A549 (cell line): ENCODE measurements around the gene HES6. TPM values are rescaled to one million over a fixed set of nuclear protein-coding genes. Genes with fewer than 3 reads are reported as not detected.

Experiments
- ATAC-seq, 2 experiments: fragments of 200-7000 bp in 1 of 2; fragments of >200 bp in 1 of 2; cut with Nextera tagmentation in 1 of 2; cut with Tn5 transposase in 1 of 2; 3 replicates each; pipeline versions ENCODE4 v1.8.0 to v1.9.1; 2018 to 2020; ENCODE audit warnings: mild to moderate bottlenecking in 1 of 2, moderate library complexity in 1 of 2
- CTCF ChIA-PET: fragments of 300-600 bp; sonication (Branson Sonifier 250); formaldehyde crosslinking; extraction: SDS; loops from one replicate; lab custom pipeline; 2021; ENCODE audit warnings: antibody characterized with exemption, inconsistent platforms; lab: Yijun Ruan, JAX
- POLR2A ChIA-PET: fragments of 350-600 bp; formaldehyde crosslinking; extraction: SDS; loops from one replicate; lab custom pipeline; 2021; ENCODE audit warnings: antibody characterized with exemption, inconsistent platforms; lab: Yijun Ruan, JAX
- DNase-seq, 2 experiments: peaks; one replicate each; pipeline versions ENCODE4 v3.0.0 to v3.0.0-alpha.2; 2011 to 2016; ENCODE audit warnings: low read depth in 1 of 2, low spot score in 1 of 2
- FAIRE-seq: peaks from 2 replicates; lab custom pipeline; 2011; peaks lifted over from hg19 to GRCh38; lab: Jason Lieb, UNC
- H3K27ac ChIP-seq, 2 experiments: fragments of >200 bp; sonication (Bioruptor Twin); formaldehyde crosslinking; 3 replicates each; pipeline ENCODE4 v1.5.1; 2016 to 2017
- H3K4me1 ChIP-seq: fragments of >200 bp; sonication (Bioruptor Twin); formaldehyde crosslinking; 3 replicates; pipeline ENCODE4 v1.6.1; 2016
- H3K4me2 ChIP-seq: fragments of >200 bp; sonication (Bioruptor Twin); formaldehyde crosslinking; 3 replicates; pipeline ENCODE4 v1.6.1; 2016
- H3K4me3 ChIP-seq: fragments of >200 bp; sonication (Bioruptor Twin); formaldehyde crosslinking; 3 replicates; pipeline ENCODE4 v1.5.1; 2016
- H3K9me3 ChIP-seq: fragments of >200 bp; sonication (Bioruptor Twin); formaldehyde crosslinking; 3 replicates; pipeline ENCODE4 v1.6.1; 2016
- ATOH8 ChIP-seq: fragments of 250-450 bp; sonication (Bioruptor Pico); IDR thresholded peaks from 2 replicates; pipeline ENCODE4 v1.5.0; 2020; ENCODE audit warnings: low read depth, mild to moderate bottlenecking, moderate library complexity
- BCL3 ChIP-seq: fragments of >200 bp; sonication (Bioruptor Twin); formaldehyde crosslinking; IDR thresholded peaks from 3 replicates; pipeline ENCODE4 v1.6.1; 2016
- BHLHE40 ChIP-seq: IDR thresholded peaks from 2 replicates; pipeline ENCODE4 v1.6.1; 2012; ENCODE audit warnings: low read depth, low read length, inconsistent platforms
- CEBPB ChIP-seq, 2 experiments: fragments of >200 bp in 1 of 2; sonication (Bioruptor Twin) in 1 of 2; formaldehyde crosslinking in 1 of 2; IDR thresholded peaks; 2 replicates each; pipeline ENCODE4 v1.6.1; 2012 to 2016
- CHD4 ChIP-seq: fragments of 200-600 bp; sonication (generic); IDR thresholded peaks from 2 replicates; pipeline ENCODE4 v1.6.1; 2016; ENCODE audit warnings: antibody characterized with exemption, mild to moderate bottlenecking, borderline replicate concordance
- E2F6 ChIP-seq: IDR thresholded peaks from 2 replicates; pipeline ENCODE4 v1.6.1; 2012; ENCODE audit warnings: low read depth, borderline replicate concordance
- EHF ChIP-seq: fragments of 250-450 bp; sonication (Bioruptor Pico); IDR thresholded peaks from 2 replicates; pipeline ENCODE4 v1.5.0; 2020; ENCODE audit warnings: mild to moderate bottlenecking
- ELK1 ChIP-seq: fragments of 150-350 bp; IDR thresholded peaks from 2 replicates; pipeline ENCODE4 v1.6.1; 2014; ENCODE audit warnings: low read depth, mild to moderate bottlenecking, low read length
- FOSB ChIP-seq: fragments of 250-450 bp; sonication (Bioruptor Pico); IDR thresholded peaks from 2 replicates; pipeline ENCODE4 v1.5.0; 2020; ENCODE audit warnings: mild to moderate bottlenecking, moderate library complexity
- FOSL2 ChIP-seq, 2 experiments: fragments of 450-650 bp in 1 of 2; fragments of >200 bp in 1 of 2; sonication (Bioruptor Twin) in 1 of 2; formaldehyde crosslinking; IDR thresholded peaks; 2 replicates each; pipeline versions ENCODE4 v1.5.0 to v1.6.1; 2016 to 2020; ENCODE audit warnings: mild to moderate bottlenecking in 1 of 2, moderate library complexity in 1 of 2
- GATA3 ChIP-seq: IDR thresholded peaks from 2 replicates; pipeline ENCODE4 v1.6.1; 2012; ENCODE audit warnings: borderline replicate concordance
- HDAC2 ChIP-seq: fragments of 200-600 bp; sonication (generic); IDR thresholded peaks from 2 replicates; pipeline ENCODE4 v1.6.1; 2016
- HOXB13 ChIP-seq: fragments of 250-450 bp; sonication (Bioruptor Pico); IDR thresholded peaks from 2 replicates; pipeline ENCODE4 v1.5.0; 2020; ENCODE audit warnings: low read depth, mild to moderate bottlenecking, moderate library complexity
- MAX ChIP-seq: IDR thresholded peaks from 2 replicates; pipeline ENCODE4 v1.6.1; 2012
- NFE2L2 ChIP-seq: fragments of 150-350 bp; conservative IDR thresholded peaks from 2 replicates; pipeline ENCODE4 v1.6.1; 2014; ENCODE audit warnings: low read length
- PBX3 ChIP-seq: IDR thresholded peaks from 2 replicates; pipeline ENCODE4 v1.6.1; 2012
- PHF8 ChIP-seq: fragments of 200-600 bp; sonication (generic); IDR thresholded peaks from 2 replicates; pipeline ENCODE4 v1.6.1; 2016; ENCODE audit warnings: low read depth, mild to moderate bottlenecking, antibody characterized with exemption, moderate library complexity, borderline replicate concordance
- POLR2A ChIP-seq: IDR thresholded peaks from 2 replicates; pipeline ENCODE4 v1.6.1; 2012; ENCODE audit warnings: mild to moderate bottlenecking, low read length
- RARB ChIP-seq: fragments of 250-450 bp; sonication (Bioruptor Pico); IDR thresholded peaks from 2 replicates; pipeline ENCODE4 v1.8.0; 2021; ENCODE audit warnings: mild to moderate bottlenecking, moderate library complexity
- RCOR1 ChIP-seq: fragments of 150-350 bp; IDR thresholded peaks from 2 replicates; pipeline ENCODE4 v1.6.1; 2014; ENCODE audit warnings: antibody characterized with exemption, low read length, low read depth
- RNF2 ChIP-seq: fragments of 200-600 bp; sonication (generic); IDR thresholded peaks from 2 replicates; pipeline ENCODE4 v1.6.1; 2016; ENCODE audit warnings: low read depth, mild to moderate bottlenecking, antibody characterized with exemption, moderate library complexity, borderline replicate concordance
- TP53 ChIP-seq: fragments of 250-450 bp; sonication (Bioruptor Pico); IDR thresholded peaks from 2 replicates; pipeline ENCODE4 v1.5.0; 2021; ENCODE audit warnings: mild to moderate bottlenecking, moderate library complexity
- ZC3H11A ChIP-seq: fragments of 450-650 bp; IDR thresholded peaks from 2 replicates; pipeline ENCODE4 v1.6.1; 2014; ENCODE audit warnings: antibody characterized with exemption, mild to moderate bottlenecking
- ZFP36 ChIP-seq: fragments of 450-650 bp; IDR thresholded peaks from 2 replicates; pipeline ENCODE4 v1.6.1; 2014; ENCODE audit warnings: borderline replicate concordance; ENCODE audit not compliant: partially characterized antibody
- ZSCAN20 ChIP-seq: fragments of 250-450 bp; sonication (Bioruptor Pico); IDR thresholded peaks from 2 replicates; pipeline ENCODE4 v1.8.0; 2022; ENCODE audit warnings: mild to moderate bottlenecking, moderate library complexity
- WGBS: methylation state at CpG from one replicate; pipeline ENCODE4 v1.1.6; 2017; ENCODE audit errors: missing lambda C conversion rate; 5-methylcytosine and 5-hydroxymethylcytosine counted together
- polyA plus RNA-seq, 4 experiments: library from polyadenylated mRNA; depleted of rRNA in 3 of 4; stranded (reverse); fragments of >200 nt; fragmentation: RNase III in 1 of 4; extraction: RNeasy Plus Mini Kit Qiagen cat#74134 plus additional on column Dnase treatment in 1 of 4; gene quantifications; 2 replicates in 3 of 4; 3 replicates in 1 of 4; pipeline ENCODE4 v1.2.3, GENCODE V29; 2011 to 2017

HES6 gene
- polyA plus RNA-seq, 2 of the 4 experiments (the other 2 are of a cell fraction), result 5.4 to 7.5 TPM

GRCh38 chr2:238251986-238252385, 12.1 kb upstream of the HES6 start:
- ChIA-PET POLR2A (no interaction called here), CTCF (interaction anchor here (0.5 to 14.1 kb wide), 3 partner anchors 14 to 536 kb away, joined by 3 to 351 read pairs (median 58); partner anchors contain the start of gene PER2)
- no peak for TF ChIP-seq ZC3H11A
- TF ChIP-seq FOSL2 (IDR thresholded peaks at IDR 0.05), result no peak
- no peak for TF ChIP-seq FOSL2 (CRISPR knock-in tag; IDR thresholded peaks at IDR 0.05)
- no peak for TF ChIP-seq RARB (CRISPR knock-in tag)
- TF ChIP-seq BCL3, result no peak
- no peak for TF ChIP-seq ZFP36
- no peak for TF ChIP-seq NFE2L2
- no peak for TF ChIP-seq HOXB13 (CRISPR knock-in tag)
- TF ChIP-seq FOSB (CRISPR knock-in tag), result no peak
- TF ChIP-seq BHLHE40, result no peak
- TF ChIP-seq GATA3, result no peak
- TF ChIP-seq PBX3, result no peak
- TF ChIP-seq ZSCAN20 (CRISPR knock-in tag), result no peak
- TF ChIP-seq POLR2A, result no peak
- TF ChIP-seq TP53 (CRISPR knock-in tag), result no peak
- WGBS, result 96% methylated on average over 9 of the region's 11 CpGs
- ATAC-seq (no peak; a peak in 1 of 6 replicates), DNase-seq (no peak), FAIRE-seq (no peak)
- no peak overlapping the region for H3K27ac ChIP-seq
- H3K4me2 ChIP-seq, result no peak overlapping the region
- no peaks in the 10 kb centered on the region for H3K9me3 ChIP-seq
- H3K4me3 ChIP-seq, result no peak overlapping the region
- H3K4me1 ChIP-seq, result peaks cover 3% of the 10 kb centered on the region; the same call in 1 of the 3 replicates

DNA sequence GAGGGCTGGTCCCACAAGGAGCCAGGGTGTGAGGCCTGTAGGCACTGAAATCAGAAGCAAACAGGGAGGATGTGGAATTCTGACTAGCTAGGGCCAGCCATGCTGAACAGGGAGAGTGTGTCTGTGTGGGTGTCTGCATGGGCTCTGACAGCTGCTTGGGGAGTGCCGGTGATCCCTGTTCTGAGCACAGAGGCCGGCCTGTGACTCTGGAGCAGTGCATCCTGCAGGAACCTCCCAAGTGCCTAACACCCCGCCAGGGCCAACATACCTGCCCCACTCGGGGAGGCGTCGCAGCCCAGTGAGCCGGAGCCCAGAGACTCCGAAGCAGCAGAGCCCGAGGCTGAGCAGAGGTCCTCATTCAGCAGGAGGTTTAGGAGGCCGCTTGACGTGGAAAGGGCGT, 11.5 kb upstream of the HES6 start:
- no peak for DNase-seq
- POLR2A ChIA-PET, result no interaction called here
- H3K9me3 ChIP-seq, result no peaks in the 10 kb centered on the region
- CTCF ChIA-PET, result interaction anchor here (1.1 to 1.7 kb wide), 2 partner anchors 8 to 12 kb away, joined by 5 to 8 read pairs; no protein-coding TSS in a partner anchor
- FAIRE-seq, result no peak
- ATAC-seq, result no peak; a peak in 1 of 6 replicates
- 93% methylated on average over 3 of the region's 12 CpGs for whole genome bisulfite sequencing
- H3K27ac ChIP-seq, result no peak overlapping the region
- no peaks in the 10 kb centered on the region for H3K4me1 ChIP-seq
- no peak overlapping the region for H3K4me3 ChIP-seq
- TF ChIP-seq ELK1, result no peak
- TF ChIP-seq PHF8, result no peak
- TF ChIP-seq ATOH8, result no peak
- TF ChIP-seq CEBPB (IDR thresholded peaks at IDR 0.05), result no peak
- TF ChIP-seq HDAC2, result no peak
- TF ChIP-seq E2F6, result no peak
- H3K4me2 ChIP-seq, result no peak overlapping the region

DNA sequence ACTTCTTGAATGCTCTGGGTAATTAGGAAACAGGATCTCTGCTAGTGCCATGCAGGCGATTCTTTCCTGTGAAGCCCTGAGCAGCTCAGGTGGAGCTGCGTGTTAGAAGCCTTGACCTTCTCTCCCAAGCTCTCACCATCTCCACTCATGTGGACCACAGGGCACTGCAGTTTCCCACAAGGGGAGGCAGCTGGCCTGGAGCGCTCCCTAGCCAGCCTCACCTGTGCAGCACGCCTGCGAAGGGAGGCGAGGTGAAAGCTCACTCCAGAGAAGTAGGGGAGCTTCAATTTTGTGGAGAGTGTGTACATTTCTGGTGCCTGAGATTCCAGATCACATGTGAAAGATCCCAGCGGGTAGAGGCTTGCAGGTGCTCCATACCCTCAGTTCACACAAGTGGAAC, 11.1 kb upstream of the HES6 start:
- no peak for ATAC-seq
- no peak overlapping the region for H3K4me3 ChIP-seq
- H3K9me3 ChIP-seq, result no peaks in the 10 kb centered on the region
- FAIRE-seq, result no peak
- no peak overlapping the region for H3K27ac ChIP-seq
- DNase-seq, result no peak
- no peaks in the 10 kb centered on the region for H3K4me1 ChIP-seq
- WGBS, result 96% methylated on average over 7 of the region's 7 CpGs
- CTCF ChIA-PET, result interaction anchor here (1.1 to 1.7 kb wide), 2 partner anchors 8 to 13 kb away, joined by 5 to 8 read pairs; no protein-coding TSS in a partner anchor
- POLR2A ChIA-PET, result no interaction called here
- no peak overlapping the region for H3K4me2 ChIP-seq
- no peak for TF ChIP-seq ZSCAN20 (CRISPR knock-in tag)
- no peak for TF ChIP-seq EHF (CRISPR knock-in tag)
- TF ChIP-seq RNF2, result no peak
- TF ChIP-seq ATOH8, result no peak
- no peak for TF ChIP-seq RCOR1
- TF ChIP-seq CHD4, result no peak
- no peak for TF ChIP-seq ELK1
- TF ChIP-seq MAX, result no peak
- TF ChIP-seq BHLHE40, result no peak
- no peak for TF ChIP-seq GATA3
- no peak for TF ChIP-seq TP53 (CRISPR knock-in tag)
